A549 (cell line): ENCODE data around the gene IVD. TPM values are rescaled to one million over a fixed set of nuclear protein-coding genes. Genes with fewer than 3 reads are reported as not detected.

Experiments
- ATAC-seq, 2 experiments: fragments of 200-7000 bp in 1 of 2; fragments of >200 bp in 1 of 2; cut with Nextera tagmentation in 1 of 2; cut with Tn5 transposase in 1 of 2; 3 replicates each; pipeline versions ENCODE4 v1.8.0 to v1.9.1; 2018 to 2020; ENCODE audit warnings: mild to moderate bottlenecking in 1 of 2, moderate library complexity in 1 of 2
- CTCF ChIA-PET: fragments of 300-600 bp; sonication (Branson Sonifier 250); formaldehyde crosslinking; extraction: SDS; loops from one replicate; lab custom pipeline; 2021; ENCODE audit warnings: antibody characterized with exemption, inconsistent platforms; lab: Yijun Ruan, JAX
- POLR2A ChIA-PET: fragments of 350-600 bp; formaldehyde crosslinking; extraction: SDS; loops from one replicate; lab custom pipeline; 2021; ENCODE audit warnings: antibody characterized with exemption, inconsistent platforms; lab: Yijun Ruan, JAX
- DNase-seq, 2 experiments: peaks; one replicate each; pipeline versions ENCODE4 v3.0.0 to v3.0.0-alpha.2; 2011 to 2016; ENCODE audit warnings: low read depth in 1 of 2, low spot score in 1 of 2
- FAIRE-seq: peaks from 2 replicates; lab custom pipeline; 2011; peaks lifted over from hg19 to GRCh38; lab: Jason Lieb, UNC
- H3K27ac ChIP-seq, 2 experiments: fragments of >200 bp; sonication (Bioruptor Twin); formaldehyde crosslinking; 3 replicates each; pipeline ENCODE4 v1.5.1; 2016 to 2017
- H3K4me1 ChIP-seq: fragments of >200 bp; sonication (Bioruptor Twin); formaldehyde crosslinking; 3 replicates; pipeline ENCODE4 v1.6.1; 2016
- H3K4me2 ChIP-seq: fragments of >200 bp; sonication (Bioruptor Twin); formaldehyde crosslinking; 3 replicates; pipeline ENCODE4 v1.6.1; 2016
- H3K4me3 ChIP-seq: fragments of >200 bp; sonication (Bioruptor Twin); formaldehyde crosslinking; 3 replicates; pipeline ENCODE4 v1.5.1; 2016
- H3K9me3 ChIP-seq: fragments of >200 bp; sonication (Bioruptor Twin); formaldehyde crosslinking; 3 replicates; pipeline ENCODE4 v1.6.1; 2016
- CBX2 ChIP-seq: fragments of 200-600 bp; sonication (generic); IDR thresholded peaks from 2 replicates; pipeline ENCODE4 v1.6.1; 2016; ENCODE audit warnings: low read depth, mild to moderate bottlenecking, borderline replicate concordance
- CBX8 ChIP-seq: fragments of 200-600 bp; sonication (generic); IDR thresholded peaks from 2 replicates; pipeline ENCODE4 v1.6.1; 2016
- EHMT2 ChIP-seq: fragments of 200-600 bp; sonication (generic); IDR thresholded peaks from 2 replicates; pipeline ENCODE4 v1.6.1; 2016; ENCODE audit warnings: antibody characterized with exemption, low read depth, mild to moderate bottlenecking, moderate library complexity
- ESRRA ChIP-seq: fragments of 150-350 bp; IDR thresholded peaks from 2 replicates; pipeline ENCODE4 v1.6.1; 2014; ENCODE audit warnings: mild to moderate bottlenecking, low read length, borderline replicate concordance
- FOXS1 ChIP-seq: fragments of 250-450 bp; sonication (Bioruptor Pico); IDR thresholded peaks from 2 replicates; pipeline ENCODE4 v1.5.0; 2020; ENCODE audit warnings: mild to moderate bottlenecking, moderate library complexity
- GATA3 ChIP-seq: IDR thresholded peaks from 2 replicates; pipeline ENCODE4 v1.6.1; 2012; ENCODE audit warnings: borderline replicate concordance
- HOXA7 ChIP-seq: fragments of 250-450 bp; sonication (Bioruptor Pico); IDR thresholded peaks from 2 replicates; pipeline ENCODE4 v1.5.0; 2020; ENCODE audit warnings: mild to moderate bottlenecking, moderate library complexity
- JUN ChIP-seq, 2 experiments: fragments of >200 bp; sonication (Bioruptor Twin); formaldehyde crosslinking; IDR thresholded peaks; 2 replicates in 1 of 2; 3 replicates in 1 of 2; pipeline ENCODE4 v1.6.1; 2016 to 2017
- KDM5A ChIP-seq: fragments of 200-600 bp; sonication (generic); IDR thresholded peaks from 2 replicates; pipeline ENCODE4 v1.6.1; 2016; ENCODE audit warnings: antibody characterized with exemption, mild to moderate bottlenecking
- POLR2A ChIP-seq: IDR thresholded peaks from 2 replicates; pipeline ENCODE4 v1.6.1; 2012; ENCODE audit warnings: mild to moderate bottlenecking, low read length
- POLR2AphosphoS2 ChIP-seq: conservative IDR thresholded peaks from 2 replicates; pipeline ENCODE4 v1.6.1; 2012; ENCODE audit warnings: low read length, improper control_type of control experiment, inconsistent platforms
- RAD21 ChIP-seq, 2 experiments: fragments of >200 bp in 1 of 2; sonication (Bioruptor Twin) in 1 of 2; formaldehyde crosslinking in 1 of 2; IDR thresholded peaks in 1 of 2; conservative IDR thresholded peaks in 1 of 2; 2 replicates in 1 of 2; 3 replicates in 1 of 2; pipeline ENCODE4 v1.6.1; 2012 to 2018; ENCODE audit warnings: inconsistent platforms in 1 of 2
- RARB ChIP-seq: fragments of 250-450 bp; sonication (Bioruptor Pico); IDR thresholded peaks from 2 replicates; pipeline ENCODE4 v1.8.0; 2021; ENCODE audit warnings: mild to moderate bottlenecking, moderate library complexity
- ZNF302 ChIP-seq: fragments of 250-450 bp; sonication (Bioruptor Pico); IDR thresholded peaks from 2 replicates; pipeline ENCODE4 v1.9.0; 2021; ENCODE audit warnings: inconsistent platforms, mild to moderate bottlenecking, moderate library complexity
- WGBS: methylation state at CpG from one replicate; pipeline ENCODE4 v1.1.6; 2017; ENCODE audit errors: missing lambda C conversion rate; 5-methylcytosine and 5-hydroxymethylcytosine counted together
- polyA plus RNA-seq, 4 experiments: library from polyadenylated mRNA; depleted of rRNA in 3 of 4; stranded (reverse); fragments of >200 nt; fragmentation: RNase III in 1 of 4; extraction: RNeasy Plus Mini Kit Qiagen cat#74134 plus additional on column Dnase treatment in 1 of 4; gene quantifications; 2 replicates in 3 of 4; 3 replicates in 1 of 4; pipeline ENCODE4 v1.2.3, GENCODE V29; 2011 to 2017
- TF ChIP-seq, protein P1 (sequence below): fragments of 200-600 bp; sonication (generic); IDR thresholded peaks from 2 replicates; pipeline ENCODE4 v1.6.1; 2016; ENCODE audit warnings: antibody characterized with exemption, mild to moderate bottlenecking, moderate library complexity
- TF ChIP-seq, protein P2 (sequence below): IDR thresholded peaks from 2 replicates; pipeline ENCODE4 v1.6.1; 2012
- TF ChIP-seq, protein P3 (sequence below): fragments of 250-450 bp; sonication (Bioruptor Pico); IDR thresholded peaks from 2 replicates; pipeline ENCODE4 v1.5.0; 2021; ENCODE audit warnings: mild to moderate bottlenecking, moderate library complexity, borderline replicate concordance
- TF ChIP-seq, protein P4 (sequence below): fragments of >200 bp; sonication (Bioruptor Twin); formaldehyde crosslinking; IDR thresholded peaks from 2 replicates; pipeline ENCODE4 v1.6.1; 2016
- TF ChIP-seq, protein P5 (sequence below): fragments of 250-450 bp; sonication (Bioruptor Pico); IDR thresholded peaks from 2 replicates; pipeline ENCODE4 v1.5.0; 2020; ENCODE audit warnings: low read depth, mild to moderate bottlenecking, moderate library complexity
- TF ChIP-seq, protein P6 (sequence below): fragments of 450-650 bp; IDR thresholded peaks from 2 replicates; pipeline ENCODE4 v1.6.1; 2014; ENCODE audit warnings: antibody characterized with exemption

The IVD gene
- polyA plus RNA-seq, 2 of the 4 experiments (the other 2 are of a cell fraction): 10.2 to 12.4 TPM

DNA sequence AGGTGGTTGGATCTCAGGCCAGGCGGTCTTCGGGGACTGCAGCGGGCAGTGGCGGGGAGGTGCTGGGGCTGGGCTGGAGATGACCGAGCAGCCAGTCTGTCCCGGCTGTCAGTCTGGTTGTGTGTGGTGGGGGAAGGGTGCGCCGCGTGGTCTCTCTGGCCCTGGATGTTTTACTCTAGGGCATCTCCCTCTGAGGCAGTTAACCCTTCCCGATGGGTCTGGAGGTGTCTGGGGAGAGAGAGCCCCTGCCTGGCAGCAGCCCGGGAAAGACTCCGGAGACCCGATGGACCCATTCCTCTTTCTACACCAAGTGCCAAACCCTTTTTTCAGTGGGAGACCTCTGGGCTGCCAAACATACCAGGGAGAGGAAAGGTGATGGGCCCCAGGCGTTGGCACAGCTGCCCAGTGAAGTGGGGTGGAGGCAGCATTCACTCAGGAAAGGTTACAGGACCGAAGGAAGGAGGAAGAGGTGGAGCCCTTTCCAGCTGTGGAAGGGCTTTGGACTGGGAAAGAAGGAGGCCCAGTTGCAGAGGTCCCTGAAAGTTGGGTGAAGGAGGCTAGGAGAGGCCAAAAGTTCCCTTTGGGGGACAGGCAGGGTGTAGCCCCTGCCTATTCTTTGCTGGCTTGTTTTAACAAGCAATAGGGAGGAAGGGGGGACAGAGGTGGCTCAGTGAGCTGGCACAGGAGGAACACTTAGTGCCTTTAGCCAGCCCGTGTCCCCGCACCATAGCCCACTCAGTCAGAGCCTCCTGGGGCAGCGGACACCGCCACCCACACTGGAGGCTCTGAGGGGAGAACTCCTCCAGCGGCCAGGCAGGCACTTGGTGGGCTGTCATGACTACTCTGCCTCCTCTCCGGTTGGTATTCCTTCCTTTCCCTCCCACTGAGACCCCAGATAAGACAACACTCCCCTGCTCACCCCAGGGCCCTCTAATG, 32.4 kb downstream of the IVD start:
- peaks cover 22% of the 10 kb centered on the region; the same call in 1 of the 3 replicates for H3K4me1 ChIP-seq
- DNase-seq (no peak), FAIRE-seq (no peak)
- no peak overlapping the region for H3K27ac ChIP-seq
- TF ChIP-seq CBX8: no peak
- TF ChIP-seq, protein P1, sequence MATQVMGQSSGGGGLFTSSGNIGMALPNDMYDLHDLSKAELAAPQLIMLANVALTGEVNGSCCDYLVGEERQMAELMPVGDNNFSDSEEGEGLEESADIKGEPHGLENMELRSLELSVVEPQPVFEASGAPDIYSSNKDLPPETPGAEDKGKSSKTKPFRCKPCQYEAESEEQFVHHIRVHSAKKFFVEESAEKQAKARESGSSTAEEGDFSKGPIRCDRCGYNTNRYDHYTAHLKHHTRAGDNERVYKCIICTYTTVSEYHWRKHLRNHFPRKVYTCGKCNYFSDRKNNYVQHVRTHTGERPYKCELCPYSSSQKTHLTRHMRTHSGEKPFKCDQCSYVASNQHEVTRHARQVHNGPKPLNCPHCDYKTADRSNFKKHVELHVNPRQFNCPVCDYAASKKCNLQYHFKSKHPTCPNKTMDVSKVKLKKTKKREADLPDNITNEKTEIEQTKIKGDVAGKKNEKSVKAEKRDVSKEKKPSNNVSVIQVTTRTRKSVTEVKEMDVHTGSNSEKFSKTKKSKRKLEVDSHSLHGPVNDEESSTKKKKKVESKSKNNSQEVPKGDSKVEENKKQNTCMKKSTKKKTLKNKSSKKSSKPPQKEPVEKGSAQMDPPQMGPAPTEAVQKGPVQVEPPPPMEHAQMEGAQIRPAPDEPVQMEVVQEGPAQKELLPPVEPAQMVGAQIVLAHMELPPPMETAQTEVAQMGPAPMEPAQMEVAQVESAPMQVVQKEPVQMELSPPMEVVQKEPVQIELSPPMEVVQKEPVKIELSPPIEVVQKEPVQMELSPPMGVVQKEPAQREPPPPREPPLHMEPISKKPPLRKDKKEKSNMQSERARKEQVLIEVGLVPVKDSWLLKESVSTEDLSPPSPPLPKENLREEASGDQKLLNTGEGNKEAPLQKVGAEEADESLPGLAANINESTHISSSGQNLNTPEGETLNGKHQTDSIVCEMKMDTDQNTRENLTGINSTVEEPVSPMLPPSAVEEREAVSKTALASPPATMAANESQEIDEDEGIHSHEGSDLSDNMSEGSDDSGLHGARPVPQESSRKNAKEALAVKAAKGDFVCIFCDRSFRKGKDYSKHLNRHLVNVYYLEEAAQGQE: no peak
- no peak for TF ChIP-seq ZNF302 (CRISPR knock-in tag)
- TF ChIP-seq GATA3: no peak
- TF ChIP-seq POLR2AphosphoS2: no peak
- TF ChIP-seq, protein P2, sequence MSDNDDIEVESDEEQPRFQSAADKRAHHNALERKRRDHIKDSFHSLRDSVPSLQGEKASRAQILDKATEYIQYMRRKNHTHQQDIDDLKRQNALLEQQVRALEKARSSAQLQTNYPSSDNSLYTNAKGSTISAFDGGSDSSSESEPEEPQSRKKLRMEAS: no peak
- no peak for TF ChIP-seq KDM5A
- TF ChIP-seq, protein P3, sequence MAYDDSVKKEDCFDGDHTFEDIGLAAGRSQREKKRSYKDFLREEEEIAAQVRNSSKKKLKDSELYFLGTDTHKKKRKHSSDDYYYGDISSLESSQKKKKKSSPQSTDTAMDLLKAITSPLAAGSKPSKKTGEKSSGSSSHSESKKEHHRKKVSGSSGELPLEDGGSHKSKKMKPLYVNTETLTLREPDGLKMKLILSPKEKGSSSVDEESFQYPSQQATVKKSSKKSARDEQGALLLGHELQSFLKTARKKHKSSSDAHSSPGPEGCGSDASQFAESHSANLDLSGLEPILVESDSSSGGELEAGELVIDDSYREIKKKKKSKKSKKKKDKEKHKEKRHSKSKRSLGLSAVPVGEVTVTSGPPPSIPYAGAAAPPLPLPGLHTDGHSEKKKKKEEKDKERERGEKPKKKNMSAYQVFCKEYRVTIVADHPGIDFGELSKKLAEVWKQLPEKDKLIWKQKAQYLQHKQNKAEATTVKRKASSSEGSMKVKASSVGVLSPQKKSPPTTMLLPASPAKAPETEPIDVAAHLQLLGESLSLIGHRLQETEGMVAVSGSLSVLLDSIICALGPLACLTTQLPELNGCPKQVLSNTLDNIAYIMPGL (CRISPR knock-in tag): no peak
- no peak for TF ChIP-seq RAD21 (conservative IDR thresholded peaks at IDR 0.05 in 1 of 2, IDR thresholded peaks at IDR 0.05 in 1 of 2)
- TF ChIP-seq, protein P4, sequence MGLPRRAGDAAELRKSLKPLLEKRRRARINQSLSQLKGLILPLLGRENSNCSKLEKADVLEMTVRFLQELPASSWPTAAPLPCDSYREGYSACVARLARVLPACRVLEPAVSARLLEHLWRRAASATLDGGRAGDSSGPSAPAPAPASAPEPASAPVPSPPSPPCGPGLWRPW: no peak
- no peak for TF ChIP-seq RARB (CRISPR knock-in tag)
- no peak for TF ChIP-seq JUN (IDR thresholded peaks at IDR 0.05)
- TF ChIP-seq ESRRA: no peak
- TF ChIP-seq POLR2A: no peak
- TF ChIP-seq, protein P5, sequence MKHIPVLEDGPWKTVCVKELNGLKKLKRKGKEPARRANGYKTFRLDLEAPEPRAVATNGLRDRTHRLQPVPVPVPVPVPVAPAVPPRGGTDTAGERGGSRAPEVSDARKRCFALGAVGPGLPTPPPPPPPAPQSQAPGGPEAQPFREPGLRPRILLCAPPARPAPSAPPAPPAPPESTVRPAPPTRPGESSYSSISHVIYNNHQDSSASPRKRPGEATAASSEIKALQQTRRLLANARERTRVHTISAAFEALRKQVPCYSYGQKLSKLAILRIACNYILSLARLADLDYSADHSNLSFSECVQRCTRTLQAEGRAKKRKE (CRISPR knock-in tag): no peak
- no peak for TF ChIP-seq HOXA7 (CRISPR knock-in tag)
- TF ChIP-seq, all 56 proteins: peak for 0
- POLR2A ChIA-PET: no interaction called here
- Histone ChIP-seq H3K4me2 (no peak overlapping the region), H3K4me3 (no peak overlapping the region), H3K9me3 (no peaks in the 10 kb centered on the region)
- ATAC-seq: no peak
- CTCF ChIA-PET: interaction anchor here (1.4 to 1.6 kb wide), 2 partner anchors 20 to 118 kb away, joined by 3 to 4 read pairs; no protein-coding TSS in a partner anchor
- WGBS: 78% methylated on average over 12 of the region's 21 CpGs

DNA sequence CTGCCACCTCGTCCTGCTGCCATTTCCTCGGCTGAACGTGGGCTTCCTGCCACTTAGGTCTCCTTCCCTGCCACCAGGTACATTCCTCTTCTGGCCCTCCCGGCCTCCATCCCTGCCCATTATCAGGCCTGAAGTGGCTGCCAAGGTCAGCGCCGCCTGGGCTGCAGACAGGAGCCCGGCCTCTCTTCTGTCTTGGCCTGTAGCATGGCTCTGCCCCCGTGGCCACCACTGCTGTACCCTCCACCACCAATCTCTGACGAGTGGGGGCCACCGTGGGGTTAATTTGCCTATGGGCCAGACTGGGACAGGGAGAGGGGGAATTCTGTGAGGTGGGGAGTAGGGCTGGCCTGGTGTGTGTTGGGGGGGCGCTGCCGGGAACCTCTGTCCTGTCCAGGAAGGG, 33.1 kb downstream of the IVD start:
- Histone ChIP-seq H3K4me1 (peaks cover 22% of the 10 kb centered on the region; the same call in 1 of the 3 replicates), H3K4me3 (no peak overlapping the region), H3K4me2 (no peak overlapping the region; the same call in 2 of the 3 replicates), H3K27ac (no peak overlapping the region), H3K9me3 (no peaks in the 10 kb centered on the region)
- ChIA-PET CTCF (interaction anchor here (4.1 kb wide), 1 partner anchor 69 kb away, joined by 18 read pairs; no protein-coding TSS in a partner anchor), POLR2A (no interaction called here)
- FAIRE-seq (no peak), ATAC-seq (no peak), DNase-seq (no peak)
- no peak for TF ChIP-seq RAD21 (conservative IDR thresholded peaks at IDR 0.05 in 1 of 2, IDR thresholded peaks at IDR 0.05 in 1 of 2)
- TF ChIP-seq EHMT2: no peak
- TF ChIP-seq, protein P6, sequence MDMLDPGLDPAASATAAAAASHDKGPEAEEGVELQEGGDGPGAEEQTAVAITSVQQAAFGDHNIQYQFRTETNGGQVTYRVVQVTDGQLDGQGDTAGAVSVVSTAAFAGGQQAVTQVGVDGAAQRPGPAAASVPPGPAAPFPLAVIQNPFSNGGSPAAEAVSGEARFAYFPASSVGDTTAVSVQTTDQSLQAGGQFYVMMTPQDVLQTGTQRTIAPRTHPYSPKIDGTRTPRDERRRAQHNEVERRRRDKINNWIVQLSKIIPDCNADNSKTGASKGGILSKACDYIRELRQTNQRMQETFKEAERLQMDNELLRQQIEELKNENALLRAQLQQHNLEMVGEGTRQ: no peak
- no peak for TF ChIP-seq CBX2
- TF ChIP-seq JUN (IDR thresholded peaks at IDR 0.05): no peak
- no peak for TF ChIP-seq FOXS1 (CRISPR knock-in tag)
- TF ChIP-seq ZNF302 (CRISPR knock-in tag): no peak
- 84% methylated on average over 11 of the region's 12 CpGs for WGBS
